Central memory CD8-positive, alpha-beta T cell (primary cell): ENCODE results near the gene KIAA1143.

ENCODE experiments used
- ATAC-seq: fragments of 150-1000 bp; cut with Tn5 transposase; replicated peaks from 2 replicates; pipeline ENCODE4 v1.10.0; 2022; ENCODE audit warnings: mild to moderate bottlenecking, moderate FRiP score, moderate number of reproducible peaks; ENCODE audit not compliant: poor library complexity, severe bottlenecking; ENCODE audit errors: extremely low read depth
- DNase-seq, 2 donors: peaks; one replicate each; pipeline ENCODE4 v3.0.0; 2021; ENCODE audit warnings: low spot score in 2 of 2
- H3K27ac Mint-ChIP-seq: one replicate; pipeline ENCODE4 v1.8.0; 2022; ENCODE audit warnings: low read depth, mild to moderate bottlenecking, moderate library complexity, mixed read lengths
- H3K27me3 Mint-ChIP-seq: one replicate; pipeline ENCODE4 v1.8.0; 2022; ENCODE audit warnings: mixed read lengths
- H3K36me3 Mint-ChIP-seq: one replicate; pipeline ENCODE4 v1.8.0; 2022; ENCODE audit warnings: mild to moderate bottlenecking, moderate library complexity, mixed read lengths; ENCODE audit not compliant: insufficient read depth
- H3K4me1 Mint-ChIP-seq: one replicate; pipeline ENCODE4 v1.8.0; 2022; ENCODE audit warnings: mixed read lengths
- H3K4me3 Mint-ChIP-seq: one replicate; pipeline ENCODE4 v1.8.0; 2022; ENCODE audit warnings: mild to moderate bottlenecking, moderate library complexity, mixed read lengths
- H3K9me3 Mint-ChIP-seq: one replicate; pipeline ENCODE4 v1.8.0; 2022; ENCODE audit warnings: mixed read lengths

The KIAA1143 gene

GRCh38 chr3:44729384-44729910, 32.0 kb downstream of the KIAA1143 start, which contains the start of gene ZNF501:
Gene ZNF501, plus strand, starts transcription at chr3:44729635. Its CDS starts 4,787 bp downstream, at chr3:44734422.
- peak within 1 kb of the TSS; percentile 98 for H3K4me3 Mint-ChIP-seq
- H3K27ac Mint-ChIP-seq, result peak within 1 kb of the TSS; percentile 90
- ATAC-seq, result peak; percentile 94
- no peaks in the 10 kb centered on the region for H3K27me3 Mint-ChIP-seq
- H3K9me3 Mint-ChIP-seq, result peaks cover 25% of the 10 kb centered on the region
- DNase-seq, result peak; percentile 59 to 77
- peaks cover 16% of the 10 kb centered on the region for H3K4me1 Mint-ChIP-seq
- H3K36me3 Mint-ChIP-seq, result peaks cover 9% of the 10 kb centered on the region

GRCh38 chr3:44722103-44722401, 39.4 kb downstream of the KIAA1143 start:
- ATAC-seq (no peak), DNase-seq (no peak)
- peaks cover 45% of the 10 kb centered on the region for H3K9me3 Mint-ChIP-seq
- H3K4me1 Mint-ChIP-seq, result no peaks in the 10 kb centered on the region
- no peak overlapping the region for H3K4me3 Mint-ChIP-seq
- no peaks in the 10 kb centered on the region for H3K27me3 Mint-ChIP-seq
- H3K27ac Mint-ChIP-seq, result no peak overlapping the region
- peaks cover 7% of the 10 kb centered on the region for H3K36me3 Mint-ChIP-seq

- no peak for ATAC-seq
- Mint-ChIP-seq H3K4me3 (no peak overlapping the region), H3K9me3 (peaks cover 45% of the 10 kb centered on the region), H3K27ac (no peak overlapping the region), H3K27me3 (no peaks in the 10 kb centered on the region), H3K4me1 (no peaks in the 10 kb centered on the region), H3K36me3 (peaks cover 7% of the 10 kb centered on the region)
- no peak for DNase-seq
Observed at GRCh38 chr3:44721231-44722102, 40.0 kb downstream of the KIAA1143 start.

GRCh38 chr3:44712455-44713075, 48.9 kb downstream of the KIAA1143 start, which contains the start of gene ZNF502:
Gene ZNF502, plus strand, starts transcription at chr3:44712660. Its CDS starts 7,602 bp downstream, at chr3:44720262.
- peaks cover 6% of the 10 kb centered on the region for H3K9me3 Mint-ChIP-seq
- peak; percentile 70 for ATAC-seq

More at GRCh38 chr3:44712455-44713075, 48.9 kb downstream of the KIAA1143 start, which contains the start of gene ZNF502:
- H3K27me3 Mint-ChIP-seq, result peaks cover 31% of the 10 kb centered on the region
- H3K36me3 Mint-ChIP-seq, result peaks cover 3% of the 10 kb centered on the region
- peak within 1 kb of the TSS; percentile 85 for H3K4me3 Mint-ChIP-seq
- peaks cover 10% of the 10 kb centered on the region for H3K4me1 Mint-ChIP-seq
- H3K27ac Mint-ChIP-seq, result peak within 1 kb of the TSS; percentile 35
- DNase-seq, result peak; percentile 13 to 17
